Esophagus muscularis mucosa (tissue), 4 donors: ENCODE results near the gene IL21R. TPM values are rescaled to one million over a fixed set of nuclear protein-coding genes. Genes with fewer than 3 reads are reported as not detected.
A peak's percentile ranks its signal among the peaks of the same experiment; 100 is the strongest.

Experiments used
- DNase-seq: peaks from one replicate; pipeline ENCODE4 v3.0.0-alpha.2; 2017; ENCODE audit errors: extremely low spot score
- H3K27ac ChIP-seq, 4 donors: fragments of 200-600 bp; sonication (generic); replicated peaks in 1 of 4; 1 replicate in 3 of 4; 2 replicates in 1 of 4; pipeline ENCODE4 v1.5.1; 2016 to 2019; ENCODE audit warnings: mild to moderate bottlenecking in 1 of 4
- H3K27me3 ChIP-seq, 4 donors: fragments of 200-600 bp; sonication (generic); one replicate each; pipeline versions ENCODE4 v1.5.1 to v1.6.0; 2016 to 2019
- H3K36me3 ChIP-seq, 4 donors: fragments of 200-600 bp; sonication (generic); one replicate each; pipeline ENCODE4 v1.5.1; 2016 to 2019
- H3K4me1 ChIP-seq, 4 donors: fragments of 200-600 bp; sonication (generic); one replicate each; pipeline ENCODE4 v1.5.1; 2016 to 2019
- H3K4me3 ChIP-seq, 4 donors: fragments of 200-600 bp; sonication (generic); 1 replicate in 2 of 4; 2 replicates in 2 of 4; pipeline ENCODE4 v1.5.1; 2016 to 2019; ENCODE audit warnings: mild to moderate bottlenecking in 4 of 4, moderate library complexity in 1 of 4
- H3K9me3 ChIP-seq, 4 donors: fragments of 200-600 bp; sonication (generic); 1 replicate in 3 of 4; 2 replicates in 1 of 4; pipeline ENCODE4 v1.5.1; 2016 to 2019
- EP300 ChIP-seq: sonication (generic); formaldehyde crosslinking; IDR thresholded peaks from one replicate; pipeline ENCODE4 v1.6.1; 2017; ENCODE audit warnings: antibody characterized with exemption
- POLR2A ChIP-seq: fragments of 450-650 bp; IDR thresholded peaks from one replicate; pipeline ENCODE4 v1.6.1; 2017; ENCODE audit warnings: antibody characterized with exemption, moderate library complexity, mild to moderate bottlenecking, low read depth
- POLR2AphosphoS5 ChIP-seq, 2 donors: sonication (generic); formaldehyde crosslinking; IDR thresholded peaks; one replicate each; pipeline ENCODE4 v1.6.1; 2017; ENCODE audit warnings: antibody characterized with exemption in 2 of 2
- WGBS: methylation state at CpG from one replicate; pipeline ENCODE4 v1.1.5; 2018; 5-methylcytosine and 5-hydroxymethylcytosine counted together
- intact Hi-C: fragments of 100-400 bp; cut with DNase I; formaldehyde crosslinking; loops from one replicate; pipeline ENCODE4 v1.15.1; 2023
- total RNA-seq, 4 donors: library from RNA; depleted of rRNA; stranded (reverse); fragments of >200 nt; gene quantifications; one replicate each; pipeline versions ENCODE4 v1.1.0 to v1.2.1, GENCODE V29; 2016
- TF ChIP-seq, protein P1 (sequence below), 3 experiments: fragments of 200-600 bp in 2 of 3; fragments of 450-650 bp in 1 of 3; sonication (generic) in 2 of 3; IDR thresholded peaks; one replicate each; pipeline ENCODE4 v1.5.1; 2017 to 2019; ENCODE audit warnings: antibody characterized with exemption in 3 of 3, mild to moderate bottlenecking in 2 of 3, moderate library complexity in 1 of 3

IL21R gene
- total RNA-seq, 4 donors from 2014 or later = under 0.01 to 0.50 (median 0.17) TPM; not detected in 1

DNA sequence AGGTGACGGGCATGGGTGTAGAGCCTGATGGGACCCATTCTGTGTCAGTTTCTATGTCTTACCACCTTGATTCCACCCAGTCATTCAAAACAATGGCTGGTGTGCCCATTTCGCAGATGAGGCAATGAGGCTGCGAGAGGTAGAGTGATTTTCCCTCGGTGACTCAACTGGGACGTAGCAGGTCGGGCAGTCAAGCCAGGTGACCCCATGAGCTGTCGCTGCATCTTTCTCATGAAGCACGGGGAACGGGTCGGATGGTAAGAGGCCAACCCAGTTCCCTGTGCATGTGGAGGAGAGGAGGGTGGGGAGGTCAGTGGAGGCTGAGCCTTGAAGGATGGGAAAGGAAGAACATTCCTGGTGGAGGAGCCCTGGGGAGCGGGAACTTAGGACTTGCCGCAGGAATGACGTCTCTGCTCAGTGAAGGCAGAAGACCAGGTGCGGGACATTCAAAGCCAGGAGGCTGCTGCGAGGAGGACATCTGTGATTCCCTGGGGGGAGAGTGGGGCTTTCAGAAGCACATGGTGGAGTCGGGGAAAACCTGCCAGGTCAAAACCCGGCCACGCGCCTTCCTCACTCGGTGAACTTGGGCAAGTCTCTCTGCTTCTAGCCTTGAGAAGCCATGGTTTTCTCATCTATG lies 1.1 kb downstream of the IL21R start:
- Histone ChIP-seq H3K27ac (no peak overlapping the region), H3K36me3 (no peaks in the 10 kb centered on the region), H3K4me1 (peaks cover 6 to 22% (median 14%) of the 10 kb centered on the region in 4 donors), H3K9me3 (no peaks in the 10 kb centered on the region), H3K27me3 (peaks cover 0 to 54% (median 0%) of the 10 kb centered on the region in 4 donors), H3K4me3 (peak overlapping the region in 2 of 4 donors; percentile 3 to 6)
- intact Hi-C loops = no loop called here
- peak; percentile 57 for DNase-seq
- TF ChIP-seq POLR2AphosphoS5 (IDR thresholded peaks at IDR 0.05) = no peak
- TF ChIP-seq POLR2A = no peak
- no peak for TF ChIP-seq EP300
- TF ChIP-seq, protein P1, sequence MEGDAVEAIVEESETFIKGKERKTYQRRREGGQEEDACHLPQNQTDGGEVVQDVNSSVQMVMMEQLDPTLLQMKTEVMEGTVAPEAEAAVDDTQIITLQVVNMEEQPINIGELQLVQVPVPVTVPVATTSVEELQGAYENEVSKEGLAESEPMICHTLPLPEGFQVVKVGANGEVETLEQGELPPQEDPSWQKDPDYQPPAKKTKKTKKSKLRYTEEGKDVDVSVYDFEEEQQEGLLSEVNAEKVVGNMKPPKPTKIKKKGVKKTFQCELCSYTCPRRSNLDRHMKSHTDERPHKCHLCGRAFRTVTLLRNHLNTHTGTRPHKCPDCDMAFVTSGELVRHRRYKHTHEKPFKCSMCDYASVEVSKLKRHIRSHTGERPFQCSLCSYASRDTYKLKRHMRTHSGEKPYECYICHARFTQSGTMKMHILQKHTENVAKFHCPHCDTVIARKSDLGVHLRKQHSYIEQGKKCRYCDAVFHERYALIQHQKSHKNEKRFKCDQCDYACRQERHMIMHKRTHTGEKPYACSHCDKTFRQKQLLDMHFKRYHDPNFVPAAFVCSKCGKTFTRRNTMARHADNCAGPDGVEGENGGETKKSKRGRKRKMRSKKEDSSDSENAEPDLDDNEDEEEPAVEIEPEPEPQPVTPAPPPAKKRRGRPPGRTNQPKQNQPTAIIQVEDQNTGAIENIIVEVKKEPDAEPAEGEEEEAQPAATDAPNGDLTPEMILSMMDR (IDR thresholded peaks at IDR 0.05) = no peak
- WGBS = 79% methylated on average over 20 of the region's 20 CpGs

DNA sequence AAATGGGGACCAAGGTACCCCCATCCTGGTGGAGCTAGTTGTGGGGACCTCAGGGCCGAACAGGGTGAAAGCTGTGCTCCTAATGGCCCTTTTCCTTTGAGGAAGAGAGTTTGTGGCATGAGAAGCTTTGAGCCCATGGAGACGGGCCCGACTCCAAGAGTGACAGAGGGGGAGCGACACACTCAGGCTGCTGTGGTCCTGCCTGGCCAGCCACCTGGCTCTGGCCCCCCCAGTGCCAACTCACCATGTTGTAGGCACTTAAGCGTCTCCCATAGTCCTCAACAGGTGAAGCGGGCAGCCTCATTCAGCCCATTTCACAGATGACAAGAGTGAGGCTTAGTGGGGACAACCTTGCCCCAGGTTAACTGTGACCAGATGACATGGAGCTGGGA lies 1.6 kb downstream of the IL21R start:
- WGBS = 89% methylated on average over 3 of the region's 6 CpGs
- peaks cover 0 to 54% (median 0%) of the 10 kb centered on the region in 4 donors for H3K27me3 ChIP-seq
- intact Hi-C loops = no loop called here
- H3K36me3 ChIP-seq = no peaks in the 10 kb centered on the region
- no peak for DNase-seq
- peaks cover 6 to 22% (median 14%) of the 10 kb centered on the region in 4 donors for H3K4me1 ChIP-seq
- no peak for TF ChIP-seq EP300
- TF ChIP-seq, protein P1 (IDR thresholded peaks at IDR 0.05) = no peak
- no peak for TF ChIP-seq POLR2AphosphoS5 (IDR thresholded peaks at IDR 0.05)
- TF ChIP-seq POLR2A = no peak
- no peak overlapping the region for H3K4me3 ChIP-seq
- no peaks in the 10 kb centered on the region for H3K9me3 ChIP-seq
- H3K27ac ChIP-seq = no peak overlapping the region

DNA sequence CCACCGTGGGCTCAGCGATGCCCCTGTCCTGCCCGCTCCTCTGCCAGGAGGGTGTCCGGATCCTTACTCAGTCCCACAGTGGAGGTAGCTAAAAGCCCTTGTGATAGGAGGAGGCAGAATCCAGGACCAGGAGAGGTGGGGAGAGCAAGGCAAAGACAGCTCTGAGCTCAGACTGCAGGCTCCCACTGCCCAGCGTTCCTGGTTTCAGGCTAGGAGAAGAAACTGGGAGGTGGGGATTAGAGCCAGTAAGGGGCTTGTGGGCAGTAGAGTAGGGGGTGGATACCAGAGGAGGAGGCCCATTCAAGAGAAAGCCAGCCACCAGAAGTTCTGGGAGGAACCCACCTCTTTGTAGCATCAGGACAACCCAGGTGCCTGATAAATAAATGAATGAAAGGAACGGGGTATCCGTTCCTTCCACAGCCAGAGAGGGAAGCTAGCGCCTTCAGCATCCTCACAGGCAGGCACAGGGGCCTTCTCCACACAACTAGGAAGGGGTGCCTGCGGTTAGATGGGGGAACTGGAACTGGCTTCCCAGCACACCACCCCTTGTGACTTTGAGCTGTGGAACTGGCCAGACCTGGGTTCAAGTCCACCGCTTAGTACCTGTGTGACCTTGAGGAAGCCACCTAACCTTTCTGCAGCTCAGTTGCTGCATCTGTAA lies 2.3 kb downstream of the IL21R start:
- Histone ChIP-seq H3K27me3 (peaks cover 0 to 54% (median 0%) of the 10 kb centered on the region in 4 donors), H3K4me3 (no peak overlapping the region), H3K9me3 (no peaks in the 10 kb centered on the region), H3K36me3 (no peaks in the 10 kb centered on the region), H3K27ac (no peak overlapping the region), H3K4me1 (peaks cover 6 to 22% (median 14%) of the 10 kb centered on the region in 4 donors)
- WGBS = 85% methylated on average over 10 of the region's 10 CpGs
- TF ChIP-seq EP300 = no peak
- TF ChIP-seq, protein P1 (IDR thresholded peaks at IDR 0.05) = no peak
- TF ChIP-seq POLR2AphosphoS5 (IDR thresholded peaks at IDR 0.05) = no peak
- TF ChIP-seq POLR2A = no peak
- intact Hi-C loops = no loop called here
- DNase-seq = peak; percentile 62

DNA sequence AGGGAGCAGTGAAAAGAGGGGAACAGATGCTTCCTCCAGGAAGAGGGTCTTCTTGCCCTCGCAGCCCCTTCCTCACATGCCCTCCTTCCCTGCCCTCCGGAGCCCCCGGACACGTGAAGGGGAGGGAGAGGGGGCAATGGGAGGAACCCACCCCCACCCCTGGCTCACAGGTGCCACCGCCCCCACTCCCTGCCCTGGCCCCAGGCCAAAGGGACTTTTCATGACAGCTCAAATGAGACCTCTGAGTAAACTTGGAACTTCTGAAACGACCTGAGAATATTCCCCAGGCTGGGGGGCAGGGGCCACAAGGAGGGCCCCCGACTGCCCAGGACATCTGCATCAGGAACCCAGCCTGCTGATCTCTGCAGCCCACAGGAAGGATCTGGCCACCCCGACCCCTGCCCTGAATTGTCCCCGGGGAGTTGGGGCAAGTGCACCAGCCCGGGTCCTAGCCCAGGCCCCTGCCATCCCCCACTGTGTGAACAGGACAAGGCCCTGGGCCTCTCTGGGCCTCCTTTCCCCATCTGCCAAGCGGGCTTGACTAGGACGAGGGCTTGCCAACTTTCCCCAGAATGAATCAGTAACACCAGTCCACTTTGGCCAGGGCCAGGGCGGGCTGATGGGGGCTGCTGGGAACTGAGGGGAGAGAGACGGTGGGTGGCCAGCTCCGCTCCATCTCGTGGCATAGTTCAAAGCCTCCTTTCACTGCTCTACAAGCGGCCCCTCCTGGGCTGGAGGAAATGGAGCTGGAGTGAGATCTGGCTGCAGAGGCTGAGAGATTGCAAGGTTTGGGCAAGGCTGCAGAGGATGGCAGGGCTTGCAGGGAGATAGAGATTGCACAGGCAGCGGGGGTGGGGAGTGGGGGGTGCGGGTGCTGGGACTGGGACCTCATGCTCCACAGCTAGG lies 3.8 kb downstream of the IL21R start:
- Histone ChIP-seq H3K4me3 (no peak overlapping the region), H3K36me3 (no peaks in the 10 kb centered on the region), H3K4me1 (peaks cover 6 to 22% (median 14%) of the 10 kb centered on the region in 4 donors), H3K9me3 (peaks cover 0 to 12% (median 0%) of the 10 kb centered on the region in 4 donors), H3K27ac (no peak overlapping the region), H3K27me3 (peaks cover 0 to 54% (median 0%) of the 10 kb centered on the region in 4 donors)
- peak; percentile 83 for DNase-seq
- intact Hi-C loops = no loop called here
- TF ChIP-seq POLR2AphosphoS5 (IDR thresholded peaks at IDR 0.05) (no peak), POLR2A (no peak), EP300 (no peak)
- TF ChIP-seq, protein P1 (IDR thresholded peaks at IDR 0.05) = no peak
- 71% methylated on average over 14 of the region's 19 CpGs for whole genome bisulfite sequencing
